GM21529 (cell line): ENCODE measurements around the gene ZNF468.
"Not testable (repeated sequence)": the region's sequence is repeated elsewhere in the genome, so short reads cannot be mapped to it uniquely, and the experiment has no call there.

Source experiments
- ATAC-seq: cut with Tn5 transposase; IDR thresholded peaks from one replicate; pipeline ENCODE4 v1.9.1; 2021; ENCODE audit not compliant: unreplicated experiment

The ZNF468 gene

DNA sequence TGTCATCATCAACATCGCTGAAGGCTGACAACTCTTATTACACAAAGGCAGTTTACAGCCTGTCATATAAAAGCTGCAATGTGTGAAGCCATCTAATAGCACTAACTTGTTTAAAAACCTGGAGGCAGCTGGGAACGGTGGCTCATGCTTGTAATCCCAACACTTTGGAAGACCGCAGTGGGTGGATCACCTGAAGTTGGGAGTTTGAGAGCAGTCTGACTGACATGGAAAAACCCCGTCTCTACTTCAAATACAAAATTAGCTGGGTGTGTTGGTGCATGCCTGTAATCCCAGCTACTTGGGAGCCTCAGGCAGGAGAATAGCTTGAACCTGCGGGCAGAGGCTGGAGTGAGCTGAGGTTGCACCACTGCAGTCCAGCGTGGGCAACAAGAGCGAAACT lies 27.6 kb downstream of the ZNF468 start:
- ATAC-seq: not testable (repeated sequence)

DNA sequence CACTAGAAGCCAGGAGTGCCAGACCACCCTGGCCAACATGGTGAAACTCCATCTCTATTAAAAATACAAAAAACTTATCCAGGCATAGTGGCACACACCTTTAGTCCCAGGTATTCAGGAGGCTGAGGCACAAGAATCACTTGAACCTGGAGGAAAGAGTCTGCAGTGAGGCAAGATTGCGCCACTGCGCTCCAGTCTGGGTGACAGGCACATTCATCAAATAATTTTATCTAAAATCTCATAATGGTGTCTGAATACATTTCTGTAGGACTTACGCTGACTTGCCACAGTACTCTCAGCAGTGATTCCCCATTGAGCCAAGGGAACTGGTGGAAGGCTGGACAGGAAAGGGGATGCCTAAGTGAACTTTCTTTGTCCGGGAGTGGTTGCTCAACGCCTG lies 31.7 kb downstream of the ZNF468 start:
- ATAC-seq: no peak

DNA sequence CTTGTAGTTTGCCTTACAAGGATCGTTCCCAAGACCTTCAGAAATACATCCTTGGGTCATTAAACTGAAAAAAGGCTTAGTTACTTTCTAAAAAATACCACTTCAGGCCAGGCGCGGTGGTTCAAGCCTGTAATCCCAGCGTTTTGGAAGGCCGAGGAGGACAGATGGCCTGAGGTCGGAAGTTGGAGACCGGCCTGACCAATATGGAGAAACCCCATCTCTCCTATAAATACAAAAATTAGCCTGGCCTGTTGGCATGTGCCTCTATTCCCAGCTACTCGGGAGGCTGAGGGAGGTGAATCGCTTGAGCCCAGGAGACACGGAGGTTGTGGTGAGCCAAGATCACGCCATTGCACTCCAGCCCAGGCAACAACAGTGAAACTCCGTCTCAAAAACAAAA lies 33.7 kb downstream of the ZNF468 start:
- ATAC-seq: no peak

DNA sequence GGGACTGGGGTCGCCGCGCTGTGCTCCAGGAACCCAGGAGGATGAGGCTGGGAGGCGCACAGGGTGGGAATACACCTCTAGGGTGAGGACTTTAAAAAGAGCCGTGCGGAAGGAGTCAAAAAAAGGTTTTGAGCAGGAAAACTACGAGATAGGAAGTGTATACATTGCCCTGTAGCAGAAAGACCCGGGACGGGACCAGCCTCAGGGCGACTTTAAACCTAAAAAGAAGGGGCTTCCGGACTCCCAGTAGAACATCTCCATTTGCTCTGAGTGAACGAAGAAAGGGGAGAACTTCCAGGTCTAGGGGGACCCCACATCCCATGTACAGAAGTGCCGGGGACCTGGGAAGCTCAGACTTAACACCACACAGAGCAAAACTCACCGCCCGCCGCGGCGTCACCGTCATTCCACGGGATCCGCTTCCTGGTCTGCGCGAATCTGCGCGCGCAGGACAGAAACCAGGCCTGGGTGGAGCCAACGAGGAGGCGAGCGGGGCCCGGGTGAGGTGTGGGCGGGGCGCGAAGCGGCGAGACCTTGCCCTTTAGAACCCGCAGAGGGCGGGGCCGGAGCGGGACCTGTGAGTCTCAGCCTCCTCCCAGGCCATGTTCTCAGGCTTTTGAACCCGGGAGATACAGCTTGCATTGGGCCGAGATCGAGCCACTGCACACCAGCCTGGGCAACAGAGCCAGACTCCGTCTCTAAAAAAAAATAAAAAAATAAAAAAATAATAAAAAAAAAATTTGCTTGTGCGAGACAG lies 36.0 kb downstream of the ZNF468 start, which contains the start of gene ZNF28:
Gene ZNF28, minus strand, starts transcription at position 430 of the 757 bp plus-strand sequence. CDS start 3,675 bp downstream, outside the sequence.
- peak; percentile 95 for ATAC-seq

DNA sequence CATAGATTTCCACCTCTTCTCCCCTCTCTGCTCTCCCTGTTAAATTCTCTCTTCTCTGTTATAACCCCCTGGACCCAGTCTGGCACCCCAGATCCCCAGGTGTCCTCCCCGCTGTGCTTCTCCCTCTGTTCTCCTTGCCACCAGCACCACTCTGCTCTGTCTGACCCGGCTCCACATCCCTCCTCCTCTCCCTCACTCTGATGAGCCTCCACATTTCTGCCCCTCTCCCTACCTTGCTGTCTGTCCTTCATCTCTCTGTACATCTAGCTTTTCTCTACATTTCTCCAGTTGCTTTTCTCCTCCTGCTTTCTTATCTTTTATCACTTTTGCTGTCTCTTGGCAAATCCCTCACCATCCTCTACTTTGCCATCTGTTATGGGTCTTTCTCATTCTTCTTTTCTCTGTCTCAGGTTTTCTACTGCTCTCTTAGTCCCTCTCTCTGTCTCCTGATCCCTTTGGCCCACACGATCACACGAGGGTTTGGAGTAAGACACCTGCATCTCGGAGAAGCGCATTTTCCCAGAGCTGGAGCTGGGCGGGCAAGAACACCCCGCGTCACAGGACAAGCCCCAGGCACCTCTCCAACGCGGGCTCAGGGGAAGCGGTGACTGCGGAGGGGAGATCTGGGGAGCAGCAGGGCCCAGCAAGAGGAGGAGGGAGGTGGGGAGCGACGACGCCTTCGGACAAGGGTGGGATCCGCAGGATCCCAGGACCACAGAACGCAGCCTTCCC lies 36.8 kb downstream of the ZNF468 start:
- ATAC-seq: peak; percentile 38

DNA sequence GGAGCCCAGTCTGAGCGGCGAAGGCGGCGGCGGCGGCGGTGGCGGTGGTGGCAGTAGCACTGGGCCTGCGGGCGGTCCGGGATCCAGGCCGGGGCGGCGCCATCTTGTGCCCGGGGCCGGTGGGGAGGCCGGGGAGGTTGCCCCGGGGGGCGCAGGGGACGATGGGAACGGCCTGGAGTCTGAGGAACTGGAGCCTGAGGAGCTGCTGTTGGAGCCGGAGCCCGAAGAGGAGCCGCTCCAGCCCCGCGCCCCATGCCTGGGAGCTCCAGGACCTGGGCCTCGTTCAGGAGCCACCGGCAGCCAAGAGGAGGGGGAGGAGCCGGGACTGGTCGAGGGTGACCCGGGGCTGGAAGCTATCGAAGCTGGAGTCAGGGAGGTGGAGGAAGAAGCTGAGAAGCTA lies 47.6 kb downstream of the ZNF468 start:
- no peak for ATAC-seq

DNA sequence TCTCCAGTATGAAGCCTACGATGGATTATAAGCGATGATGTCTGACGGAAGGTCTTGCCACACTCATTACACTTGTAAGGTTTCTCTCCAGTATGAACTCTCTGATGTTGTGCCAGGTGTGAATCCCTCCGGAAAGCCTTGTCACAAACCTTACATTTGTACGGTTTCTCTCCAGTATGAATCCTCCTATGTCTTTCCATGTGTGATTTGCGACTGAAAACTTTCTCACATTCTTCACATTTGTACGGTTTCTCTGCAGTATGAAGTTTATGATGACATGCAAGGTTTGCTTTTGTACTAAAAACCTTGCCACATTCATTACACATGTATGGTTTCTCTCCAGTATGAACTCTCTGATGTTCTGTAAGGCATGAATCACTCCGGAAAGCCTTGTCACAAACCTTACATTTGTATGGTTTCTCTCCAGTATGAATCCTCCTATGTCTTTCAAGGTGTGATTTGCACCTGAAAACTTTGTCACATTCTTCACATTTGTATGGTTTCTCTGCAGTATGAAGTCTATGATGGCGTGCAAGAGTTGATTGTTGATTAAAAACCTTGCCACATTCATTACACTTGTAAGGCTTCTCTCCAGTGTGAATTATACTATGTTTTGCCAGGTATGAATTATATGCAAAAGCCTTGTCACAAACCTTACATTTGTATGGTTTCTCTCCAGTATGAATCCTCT lies 57.3 kb downstream of the ZNF468 start:
- not testable (repeated sequence) for ATAC-seq

DNA sequence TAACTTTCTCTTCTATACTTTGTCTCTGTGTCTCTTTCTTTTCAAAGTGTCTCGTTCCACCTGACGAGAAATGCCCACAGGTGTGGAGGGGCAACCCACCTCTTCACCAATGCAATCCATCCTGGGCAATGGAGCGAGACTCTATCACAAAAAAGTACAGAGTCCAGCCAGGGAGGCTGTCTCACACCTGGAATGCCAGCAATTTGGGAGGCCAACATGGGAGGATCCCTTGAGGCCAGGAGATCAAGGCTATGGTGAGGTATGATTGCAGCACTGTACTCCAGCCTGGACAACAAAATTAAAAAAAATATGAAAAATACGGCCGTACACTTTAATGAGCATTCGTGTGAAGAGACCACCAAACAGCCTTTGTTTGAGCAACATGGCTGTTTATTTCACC lies 68.0 kb downstream of the ZNF468 start:
- ATAC-seq: no peak
